ENCODE data around the gene STX18. TPM values are rescaled to one million over a fixed set of nuclear protein-coding genes. Genes with fewer than 3 reads are reported as not detected.
A peak's percentile ranks its signal among the peaks of the same experiment; 100 is the strongest.

The STX18 gene
- total RNA-seq, 1 experiment from 2014 or later, result 20.9 TPM

DNA sequence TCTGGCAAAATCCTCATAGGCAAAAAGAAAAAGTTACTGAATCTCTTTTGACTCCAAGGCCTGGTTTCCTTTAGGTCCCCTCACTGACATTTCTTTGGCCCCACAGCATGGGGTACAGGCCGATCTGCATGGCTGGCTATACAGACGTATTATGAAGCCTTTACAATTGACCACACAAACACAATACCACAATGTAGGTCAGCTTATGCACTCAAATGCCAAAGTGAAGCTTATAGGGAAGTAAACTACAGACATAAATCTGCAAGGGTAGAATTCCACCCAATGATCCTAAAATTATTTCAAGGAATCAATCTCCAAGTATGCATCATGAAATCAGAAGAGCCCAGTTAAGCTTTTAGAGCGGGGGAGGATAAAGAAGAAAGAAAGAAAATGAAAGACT lies 20.7 kb downstream of the STX18 start:
- H3K79me2 ChIP-seq (ENCODE audit: insufficient read depth, low read length), result no peaks in the 10 kb centered on the region
- H3K4me2 ChIP-seq (ENCODE audit: insufficient read depth, insufficient read length, low read length), result no peak overlapping the region

More for the DNA sequence above, 20.7 kb downstream of the STX18 start:
- WGBS (ENCODE audit: extremely low coverage, insufficient read length, low lambda C conversion rate), result no CpG with 5 or more reads among the region's 3 CpGs
- Histone ChIP-seq H3K14ac (ENCODE audit: insufficient read depth, low read length) (no peak overlapping the region), H2BK15ac (ENCODE audit: low read depth, low read length) (no peak overlapping the region), H2BK120ac (ENCODE audit: low read depth, low read length, poor library complexity, severe bottlenecking) (no peak overlapping the region), H2BK20ac (ENCODE audit: low read depth, low read length, poor library complexity, severe bottlenecking) (no peak overlapping the region), H3K27me3 (ENCODE audit: insufficient read depth, low read length) (no peaks in the 10 kb centered on the region), H3T11ph (ENCODE audit: low read length) (no peak overlapping the region), H3K4ac (ENCODE audit: low read depth, low read length) (no peak overlapping the region), H4K5ac (ENCODE audit: insufficient read length, low read depth, low read length) (no peak overlapping the region), H4K20me1 (ENCODE audit: control insufficient read depth, insufficient read depth, insufficient read length) (no peaks in the 10 kb centered on the region), H2BK5ac (ENCODE audit: insufficient read length, low read length) (no peak overlapping the region), H3K9me3 (ENCODE audit: control insufficient read depth, low read depth, low read length) (no peaks in the 10 kb centered on the region), H3K56ac (ENCODE audit: insufficient read length, low read depth, low read length) (no peak overlapping the region), H4K8ac (replicated peaks; ENCODE audit: insufficient read length, low read depth, low read length) (no peak overlapping the region), H2AK5ac (ENCODE audit: insufficient read length, low read length) (no peak overlapping the region), H3K23ac (ENCODE audit: insufficient read length, low read depth, low read length) (no peak overlapping the region), H3K27ac (ENCODE audit: insufficient read length, low read depth, low read length) (no peak overlapping the region), H2BK12ac (ENCODE audit: insufficient read length, low read depth, low read length) (no peak overlapping the region), H2AFZ (ENCODE audit: low read length) (no peak overlapping the region), H3K4me1 (ENCODE audit: insufficient read depth, low read length) (no peaks in the 10 kb centered on the region; the same call in 1 of the 2 replicates), H3K23me2 (ENCODE audit: insufficient read length, low read depth, low read length, poor library complexity, severe bottlenecking) (no peaks in the 10 kb centered on the region), H3K79me1 (ENCODE audit: insufficient read depth, low read depth, low read length, poor library complexity, severe bottlenecking) (no peaks in the 10 kb centered on the region), H3K9ac (ENCODE audit: extremely low read depth, insufficient read length, low read length) (no peak overlapping the region), H3K18ac (ENCODE audit: insufficient read length, low read depth, low read length) (no peak overlapping the region), H4K91ac (ENCODE audit: insufficient read length, low read depth, low read length) (no peak overlapping the region)
- Mint-ChIP-seq H3K27ac (peak overlapping the region in 1 of 3 experiments; percentile 5; a peak in 3 of 7 replicates), H3K27me3 (ENCODE audit: low read depth) (no peaks in the 10 kb centered on the region), H3K4me1 (peaks cover 9 to 10% of the 10 kb centered on the region in 2 experiments), H3K9me3 (no peaks in the 10 kb centered on the region), H3K4me3 (peak overlapping the region in 1 of 2 experiments; percentile 22; a peak in 1 of 5 replicates), H3K36me3 (ENCODE audit: insufficient read depth in 1 of 3, low read depth in 3 of 3) (no peaks in the 10 kb centered on the region)
- TF ChIP-seq, protein P1, sequence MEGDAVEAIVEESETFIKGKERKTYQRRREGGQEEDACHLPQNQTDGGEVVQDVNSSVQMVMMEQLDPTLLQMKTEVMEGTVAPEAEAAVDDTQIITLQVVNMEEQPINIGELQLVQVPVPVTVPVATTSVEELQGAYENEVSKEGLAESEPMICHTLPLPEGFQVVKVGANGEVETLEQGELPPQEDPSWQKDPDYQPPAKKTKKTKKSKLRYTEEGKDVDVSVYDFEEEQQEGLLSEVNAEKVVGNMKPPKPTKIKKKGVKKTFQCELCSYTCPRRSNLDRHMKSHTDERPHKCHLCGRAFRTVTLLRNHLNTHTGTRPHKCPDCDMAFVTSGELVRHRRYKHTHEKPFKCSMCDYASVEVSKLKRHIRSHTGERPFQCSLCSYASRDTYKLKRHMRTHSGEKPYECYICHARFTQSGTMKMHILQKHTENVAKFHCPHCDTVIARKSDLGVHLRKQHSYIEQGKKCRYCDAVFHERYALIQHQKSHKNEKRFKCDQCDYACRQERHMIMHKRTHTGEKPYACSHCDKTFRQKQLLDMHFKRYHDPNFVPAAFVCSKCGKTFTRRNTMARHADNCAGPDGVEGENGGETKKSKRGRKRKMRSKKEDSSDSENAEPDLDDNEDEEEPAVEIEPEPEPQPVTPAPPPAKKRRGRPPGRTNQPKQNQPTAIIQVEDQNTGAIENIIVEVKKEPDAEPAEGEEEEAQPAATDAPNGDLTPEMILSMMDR (conservative IDR thresholded peaks at IDR 0.05), result no peak
- no peak for DNase-seq
